GM21526 (cell line): ENCODE measurements around the gene SVOP.
"Not testable (repeated sequence)": the region's sequence is repeated elsewhere in the genome, so short reads cannot be mapped to it uniquely, and the experiment has no call there.

Experiments used
- ATAC-seq: cut with Tn5 transposase; IDR thresholded peaks from one replicate; pipeline ENCODE4 v1.9.1; 2021; ENCODE audit warnings: moderate library complexity; ENCODE audit not compliant: unreplicated experiment, low FRiP score

Gene SVOP

DNA sequence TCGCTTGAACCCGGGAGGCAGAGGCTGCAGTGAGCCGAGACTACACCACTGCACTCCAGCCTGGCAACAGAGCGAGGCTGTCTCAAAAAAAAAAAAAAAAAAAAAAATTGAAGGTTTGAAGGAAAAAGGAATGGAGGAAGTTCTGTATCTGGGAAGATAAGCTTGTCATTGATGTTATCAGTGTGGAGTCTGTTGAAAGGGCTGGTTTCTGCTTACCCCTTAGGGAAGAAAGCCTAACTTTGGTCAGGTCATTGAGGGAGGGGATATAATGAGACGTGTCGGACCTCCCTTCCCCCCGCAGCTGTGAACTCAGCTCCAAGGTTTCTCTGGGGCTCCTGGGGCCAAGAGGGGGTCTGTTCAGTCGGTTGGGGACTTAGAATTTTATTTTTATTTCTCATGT is 124.5 kb downstream of the SVOP start:
- no peak for ATAC-seq

DNA sequence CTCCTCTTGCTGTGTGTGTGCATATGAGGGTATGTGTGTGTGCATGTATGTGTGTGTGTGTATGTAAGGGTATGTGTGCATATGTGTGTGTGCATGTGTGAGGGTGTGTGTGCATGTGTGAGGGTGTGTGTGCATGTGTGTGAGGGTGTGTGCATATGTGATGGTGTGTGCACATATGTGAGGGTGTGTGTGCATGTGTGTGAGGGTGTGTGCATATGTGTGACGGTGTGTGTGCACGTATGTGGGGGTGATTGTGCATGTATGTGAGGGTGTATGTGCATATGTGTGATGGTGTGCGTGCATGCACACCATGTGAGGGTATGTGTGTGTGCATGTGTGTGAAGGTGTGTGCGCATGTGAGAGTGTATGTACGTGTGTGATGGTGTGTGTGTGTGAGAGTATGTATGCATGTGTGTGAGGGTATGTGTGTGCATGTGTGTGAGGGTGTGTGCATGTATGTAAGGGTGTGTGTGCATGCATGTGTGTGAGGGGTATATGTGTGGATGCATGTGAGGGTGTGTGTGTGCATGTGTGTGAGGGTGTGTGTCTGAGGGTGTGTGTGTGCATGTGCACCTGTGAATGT is 125.6 kb downstream of the SVOP start:
- ATAC-seq = no peak

DNA sequence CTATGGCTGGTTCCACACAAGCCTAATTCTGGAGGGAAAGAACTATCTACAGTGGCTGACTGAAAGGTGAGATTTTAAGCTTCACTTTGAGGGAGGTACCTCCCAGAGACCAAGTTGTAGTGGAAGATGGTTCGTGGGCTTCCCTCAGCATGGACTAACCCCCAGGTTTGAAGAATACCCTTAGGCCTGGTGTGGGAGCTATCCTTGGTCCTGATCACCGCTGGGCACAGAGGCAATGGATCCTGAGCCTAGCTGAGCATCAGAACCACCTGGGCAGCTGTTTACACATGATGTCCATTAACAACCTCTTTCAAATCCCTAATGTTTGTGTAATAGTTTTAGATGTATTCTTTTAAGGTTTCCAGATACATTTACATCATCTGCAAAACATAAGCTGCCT is 130.7 kb downstream of the SVOP start:
- no peak for ATAC-seq

DNA sequence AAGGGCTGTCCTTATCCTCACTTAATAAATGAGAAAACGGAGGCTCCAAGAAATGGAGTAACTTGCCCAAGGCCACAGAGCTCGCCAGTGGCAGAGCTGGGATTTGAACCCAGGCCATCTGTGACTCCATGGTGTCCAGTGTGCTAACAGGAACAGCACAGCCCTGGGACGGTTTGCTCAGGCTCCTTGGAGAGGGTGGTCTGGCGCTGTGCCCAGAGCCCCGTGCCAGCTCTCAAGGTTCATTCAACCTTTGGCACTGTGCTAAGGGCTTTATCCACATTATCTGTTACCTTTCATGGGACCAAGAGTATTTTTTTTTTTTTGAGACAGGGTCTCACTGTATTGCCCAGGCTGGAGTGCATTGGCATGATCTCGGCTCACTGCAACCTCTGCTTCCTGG is 132.8 kb downstream of the SVOP start:
- ATAC-seq = no peak

DNA sequence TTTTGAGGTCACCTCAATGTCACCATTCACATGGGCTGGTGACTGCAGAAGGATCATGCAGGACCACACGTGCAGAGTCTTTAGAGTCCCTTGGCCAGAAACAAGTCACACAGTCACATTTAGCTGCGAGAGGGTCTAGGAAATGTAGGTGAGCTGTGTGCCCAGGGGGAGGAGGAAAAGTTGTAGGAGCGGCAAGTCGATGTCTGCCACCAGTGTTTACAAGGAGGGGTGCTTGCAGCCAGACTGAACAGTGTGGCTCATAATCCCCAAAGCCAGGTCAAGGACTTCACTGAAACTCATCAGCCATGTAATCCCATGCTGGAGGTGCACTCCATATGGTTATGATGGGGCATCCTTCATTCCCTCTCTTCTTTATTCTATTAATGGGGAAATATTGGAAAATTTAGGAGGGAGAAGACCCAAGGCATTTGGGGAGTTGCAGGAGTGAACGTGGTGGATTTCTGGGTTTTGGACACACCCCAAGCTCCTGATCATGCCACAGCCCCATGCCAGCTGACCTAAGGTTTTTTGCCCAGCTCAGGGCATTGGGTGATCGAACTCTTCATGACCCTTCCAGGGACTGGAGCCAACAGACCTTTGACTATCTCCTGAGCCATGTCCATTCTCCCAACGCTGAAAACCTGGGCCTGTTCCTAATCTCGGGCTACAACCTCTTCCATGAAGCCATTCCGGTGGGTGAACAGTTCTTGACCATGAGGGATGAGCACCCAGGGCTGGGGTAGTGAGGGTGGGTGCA is 133.8 kb downstream of the SVOP start:
- ATAC-seq = no peak

DNA sequence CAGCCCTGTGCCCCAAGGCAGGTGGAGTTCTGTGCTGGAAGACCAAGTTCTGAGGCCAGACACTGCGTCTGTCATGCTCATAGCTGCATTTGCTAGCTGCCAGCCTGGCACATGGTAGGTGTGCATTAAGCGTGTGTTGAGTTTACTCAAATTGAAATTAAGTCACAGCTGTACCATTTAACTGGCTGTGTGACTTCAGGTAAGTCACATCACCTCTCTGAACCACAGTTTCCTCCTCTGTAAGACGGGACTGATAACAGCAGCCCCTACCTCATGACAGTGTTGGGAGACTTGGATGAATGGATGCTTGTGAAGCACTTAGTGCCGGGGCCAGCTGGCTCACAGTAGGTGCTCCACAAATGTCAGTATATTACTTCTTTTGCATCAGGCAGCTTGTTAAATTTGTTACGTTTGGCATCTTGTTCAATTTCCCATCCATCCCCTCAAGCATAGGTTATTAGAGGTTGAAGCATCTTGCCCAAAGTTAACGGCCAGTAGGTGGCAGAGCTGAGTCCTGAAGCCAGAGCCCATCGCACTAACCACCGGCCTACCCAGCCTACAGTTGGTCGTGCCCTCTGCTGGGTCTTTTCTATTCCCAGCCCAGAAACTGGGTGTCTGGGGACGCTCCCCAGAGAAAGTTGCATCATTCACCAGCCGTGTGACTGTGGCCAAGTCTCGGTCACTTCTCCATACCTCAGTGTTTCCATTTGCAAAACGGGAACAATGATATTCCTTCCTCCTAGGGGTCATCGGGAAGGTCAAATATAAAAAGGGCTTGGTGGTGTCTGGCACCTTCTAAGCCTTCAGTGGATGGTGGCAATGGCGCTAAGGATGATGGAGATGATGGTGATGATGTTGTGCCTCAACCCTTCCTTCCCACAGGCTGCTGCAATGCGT is 136.5 kb downstream of the SVOP start:
- no peak for ATAC-seq

DNA sequence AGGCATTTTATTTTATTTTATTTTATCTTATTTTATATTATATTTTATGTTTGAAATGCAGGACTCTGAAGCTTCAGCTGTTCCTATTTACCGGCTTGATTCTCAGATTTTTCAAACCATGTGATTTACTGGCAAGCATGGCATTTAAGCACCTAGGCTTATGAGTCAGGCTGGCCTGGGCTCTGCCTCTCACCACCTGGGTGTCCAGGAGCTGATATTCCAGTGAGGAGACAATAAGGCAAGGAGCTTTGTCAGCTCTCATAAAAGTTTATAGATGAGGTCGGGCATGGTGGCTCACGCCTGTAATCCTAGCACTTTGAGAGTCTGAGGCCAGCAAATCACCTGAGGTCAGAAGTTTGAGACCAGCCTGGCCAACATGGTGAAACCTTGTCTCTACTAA is 138.9 kb downstream of the SVOP start:
- ATAC-seq = no peak

DNA sequence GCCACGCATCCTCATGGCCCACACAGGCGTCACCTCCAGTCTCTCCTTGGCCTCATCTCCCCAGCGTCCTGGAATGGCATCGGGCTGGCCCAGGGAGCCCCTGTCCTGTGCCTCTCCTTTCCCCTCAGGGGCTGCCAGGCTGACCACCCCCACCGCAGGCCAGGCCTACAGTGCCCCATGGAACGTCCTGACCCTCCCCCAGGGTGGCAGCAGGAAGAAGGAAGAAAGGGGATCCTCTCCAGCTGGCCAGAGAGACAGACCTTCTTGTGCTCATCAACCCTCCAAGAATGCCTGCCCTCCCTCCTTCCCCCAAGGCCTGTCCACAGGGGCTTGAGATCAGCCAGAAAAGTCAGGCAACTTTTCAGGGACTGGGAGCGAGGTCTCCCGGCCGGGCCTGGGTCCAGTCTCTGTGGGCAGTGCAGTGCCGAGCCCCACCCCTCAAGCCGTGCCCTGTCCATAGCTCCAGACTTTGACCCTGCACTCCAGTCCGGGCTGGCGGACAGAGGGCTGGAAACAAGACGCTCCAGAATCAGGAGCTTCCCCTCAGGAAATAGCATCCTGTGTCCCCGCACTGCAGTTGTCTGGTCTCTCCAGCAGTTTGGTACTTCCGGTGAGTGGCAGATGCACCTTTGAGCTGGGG is 141.1 kb downstream of the SVOP start, which contains the start of gene DAO:
Gene DAO (plus strand): TSS at position 478 of the 640 bp plus-strand sequence. CDS start 4,915 bp downstream, outside the sequence.
- ATAC-seq = no peak

DNA sequence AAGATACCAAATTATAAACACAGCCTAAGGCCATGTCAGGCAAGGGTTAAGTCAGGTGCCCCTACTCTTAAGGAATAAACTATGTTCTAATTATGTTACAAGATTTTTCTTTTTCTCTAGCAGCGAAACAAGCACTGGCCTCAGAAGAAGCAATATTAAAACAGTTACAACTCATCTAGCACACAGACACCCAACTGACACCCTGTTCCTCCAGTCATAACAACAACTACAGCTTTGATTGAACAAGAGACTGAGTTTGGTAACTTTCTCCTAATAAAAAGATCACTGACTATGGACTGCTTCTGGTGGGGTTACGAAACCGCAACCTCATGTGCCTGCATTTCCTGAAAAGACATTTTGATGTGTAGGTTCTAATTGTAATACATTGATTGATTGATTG is 144.3 kb downstream of the SVOP start:
- no peak for ATAC-seq

DNA sequence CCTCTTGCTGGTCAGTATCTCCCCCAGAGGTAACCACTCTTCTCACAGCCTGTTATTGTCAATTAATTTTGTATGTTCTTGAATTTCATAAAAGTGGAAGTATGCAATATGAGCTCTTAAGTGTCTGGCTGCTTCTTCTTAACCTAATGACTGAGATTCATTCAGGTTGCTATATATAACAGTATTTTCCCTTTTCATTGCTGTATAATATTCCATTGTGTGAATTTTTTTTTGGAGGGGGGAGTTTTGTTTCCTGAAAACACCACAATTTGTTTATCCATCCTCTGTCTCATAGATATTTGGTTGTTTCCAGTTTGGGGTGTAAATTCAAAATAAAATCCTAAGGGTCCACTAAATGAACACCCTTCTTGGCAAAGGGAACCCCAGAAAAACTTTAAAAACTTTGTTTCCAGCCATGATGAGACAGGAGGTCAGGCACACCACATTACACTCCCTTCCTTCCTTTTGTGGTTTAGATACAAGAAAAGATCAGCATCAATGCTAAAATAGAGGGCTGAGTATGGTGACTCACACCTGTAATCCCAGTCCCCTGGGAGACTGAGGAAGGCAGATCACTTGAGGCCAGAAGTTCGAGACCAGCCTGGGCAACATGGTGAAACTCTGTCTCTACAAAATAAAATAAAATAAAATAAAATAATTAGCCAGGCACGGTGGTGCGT is 145.0 kb downstream of the SVOP start:
- ATAC-seq = no peak

DNA sequence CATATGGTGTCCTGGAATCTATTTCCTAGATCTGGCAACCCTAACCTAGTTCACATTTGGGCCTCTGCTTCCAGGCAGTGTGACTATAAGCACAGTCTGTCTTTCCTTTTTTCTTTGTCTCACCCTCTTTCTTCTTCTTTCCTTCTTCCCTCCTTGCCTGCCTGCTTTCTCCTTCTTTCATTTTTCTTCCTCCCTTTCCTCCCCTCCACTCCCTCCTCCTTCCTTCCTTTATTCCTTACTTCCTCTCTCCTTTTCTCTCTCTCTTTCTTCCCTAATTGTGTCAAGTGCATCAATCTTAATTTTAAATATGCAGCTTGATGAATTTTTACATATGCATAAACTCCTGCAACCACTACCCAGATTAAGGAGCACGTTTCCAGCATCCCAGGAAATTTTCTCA is 145.6 kb downstream of the SVOP start:
- ATAC-seq = no peak

DNA sequence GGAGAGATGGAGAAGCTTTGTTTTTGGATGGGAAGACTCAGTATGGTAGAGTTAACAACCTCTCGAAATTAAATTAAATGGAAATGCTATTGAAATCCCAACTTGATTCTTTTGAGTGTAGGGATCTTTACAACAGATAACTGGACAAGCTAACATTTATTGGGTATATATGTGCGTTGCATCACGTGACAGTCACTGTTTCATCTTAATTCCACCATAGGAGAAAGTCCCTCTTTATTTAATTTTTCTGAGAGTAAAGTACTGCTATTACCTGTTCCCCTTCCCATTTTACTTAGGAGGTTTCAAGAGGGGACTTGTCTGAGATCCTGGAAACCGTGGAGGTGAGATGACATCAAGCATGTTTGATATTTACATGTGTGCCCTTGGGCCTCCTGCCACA is 152.1 kb downstream of the SVOP start:
- ATAC-seq = no peak

DNA sequence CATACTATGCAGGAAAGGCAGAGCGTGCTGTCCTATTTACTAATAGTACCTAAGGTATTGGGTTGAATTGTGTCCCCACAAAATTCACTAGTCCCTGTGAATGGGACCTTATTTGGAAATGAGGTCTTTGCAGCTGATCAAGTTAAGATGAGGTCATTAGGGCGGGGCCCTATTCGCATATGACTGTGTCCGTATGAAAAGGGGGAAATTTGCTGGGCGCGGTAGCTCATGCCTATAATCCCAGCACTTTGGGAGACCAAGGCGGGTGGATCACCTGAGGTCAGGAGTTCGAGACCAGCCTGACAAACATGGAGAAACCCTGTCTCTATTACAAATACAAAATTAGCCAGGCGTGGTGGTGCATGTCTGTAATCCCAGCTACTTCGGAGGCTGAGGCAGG is 154.8 kb downstream of the SVOP start:
- not testable (repeated sequence) for ATAC-seq

DNA sequence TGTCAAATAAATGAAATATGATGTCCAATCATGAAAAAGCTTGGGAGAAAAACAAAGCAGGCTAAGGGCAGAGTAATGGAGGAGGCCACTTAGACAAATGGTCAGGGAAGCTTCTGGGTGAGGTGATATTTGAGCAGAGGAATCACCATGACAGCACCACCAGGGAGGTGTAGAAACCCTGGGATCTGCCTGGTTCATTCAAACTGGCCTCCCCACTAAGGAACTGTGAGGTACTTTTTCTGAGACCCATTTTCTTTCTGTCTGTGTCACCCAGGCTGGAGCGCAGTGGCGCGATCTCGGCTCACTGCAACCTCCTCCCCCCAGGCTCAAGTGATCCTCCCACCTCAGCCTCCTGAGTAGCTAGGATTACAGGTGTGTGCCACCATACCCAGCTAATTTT is 155.7 kb downstream of the SVOP start:
- no peak for ATAC-seq

DNA sequence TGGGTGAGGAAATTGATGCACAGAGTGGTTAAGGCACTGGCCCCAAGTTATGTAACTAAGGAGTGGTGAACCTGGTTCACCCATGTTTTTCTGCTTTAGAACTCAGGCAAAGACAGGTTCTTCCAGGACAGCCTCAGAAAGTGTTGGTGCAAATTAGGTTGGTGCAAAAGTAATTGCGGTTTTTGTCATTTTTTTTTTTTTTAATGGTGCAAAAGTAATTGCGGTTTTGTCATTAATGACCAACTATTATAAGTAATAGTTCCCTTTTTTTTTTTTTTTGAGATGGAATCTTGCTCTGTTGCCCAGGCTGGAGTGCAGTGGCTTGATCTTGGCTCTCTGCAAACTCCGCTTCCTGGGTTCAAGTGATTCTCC is 158.3 kb downstream of the SVOP start:
- ATAC-seq = no peak

DNA sequence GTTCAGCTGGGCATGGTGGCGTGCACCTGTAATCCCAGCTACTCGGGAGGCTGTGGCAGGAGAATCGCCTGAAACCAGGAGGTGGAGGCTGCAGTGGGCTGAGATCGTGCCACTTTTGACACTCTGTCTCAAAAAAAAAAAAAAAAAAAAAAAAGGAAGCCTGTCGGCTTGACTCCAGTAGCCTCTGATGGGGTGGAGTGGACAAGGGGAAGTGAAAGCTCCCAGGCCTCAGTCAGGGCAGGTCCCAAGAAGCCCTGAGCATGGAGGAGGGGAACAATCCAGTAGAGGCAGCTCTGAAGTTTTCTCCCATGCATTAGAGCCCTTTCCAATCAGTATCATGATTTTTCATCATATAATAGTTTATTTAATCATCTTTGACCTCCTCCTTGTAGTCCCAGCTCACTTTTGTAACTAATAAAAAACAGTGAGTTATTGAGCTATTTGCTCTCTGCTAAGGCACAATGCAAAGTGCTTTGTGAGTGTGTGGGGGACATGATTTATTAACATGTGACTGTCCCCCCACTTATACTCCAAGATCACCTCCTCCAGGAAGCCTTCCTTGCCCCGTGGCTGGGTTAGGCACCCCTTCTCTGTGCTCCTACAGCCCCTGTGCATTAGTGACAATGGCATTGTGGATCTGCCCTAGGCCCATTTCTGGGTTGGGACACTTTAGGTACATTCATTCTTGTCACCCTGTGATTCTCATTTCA is 158.8 kb downstream of the SVOP start:
- ATAC-seq = no peak

DNA sequence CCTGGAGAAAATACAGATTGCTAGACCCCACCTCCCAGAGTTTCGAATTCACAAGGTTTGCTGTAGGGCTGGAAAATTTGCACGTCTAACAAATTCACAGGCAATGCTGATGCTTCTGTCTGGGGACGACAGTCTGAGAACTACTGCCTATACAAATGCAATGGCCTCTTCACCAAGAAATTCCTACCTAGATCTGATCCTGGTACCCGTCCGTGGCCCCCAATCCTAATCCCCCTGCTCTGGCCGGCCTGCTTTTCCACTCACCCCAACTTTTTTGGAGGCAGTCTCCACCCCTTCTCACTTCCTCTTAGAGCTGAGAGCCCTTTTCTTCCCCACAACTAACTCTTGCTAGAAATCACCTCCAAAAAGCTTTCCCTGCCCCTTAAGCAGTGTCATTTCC is 160.4 kb downstream of the SVOP start:
- ATAC-seq = no peak

DNA sequence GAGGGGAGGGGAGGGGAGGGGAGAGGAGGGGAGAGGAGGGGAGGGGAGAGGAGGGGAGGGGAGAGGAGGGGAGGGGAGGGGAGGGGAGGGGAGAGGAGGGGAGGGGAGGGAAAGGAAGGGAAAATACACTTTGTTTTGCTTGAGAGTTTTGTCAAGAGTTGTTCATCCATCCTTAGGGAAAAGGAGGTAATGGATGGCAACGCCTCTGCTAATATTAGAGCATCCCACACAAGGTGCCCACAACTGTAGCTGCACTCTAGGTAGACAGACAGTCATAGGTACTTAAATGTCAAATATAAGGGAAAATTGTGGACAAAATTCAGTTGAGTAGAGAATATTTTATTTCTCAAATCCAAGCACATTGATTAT is 161.0 kb downstream of the SVOP start:
- ATAC-seq = no peak

DNA sequence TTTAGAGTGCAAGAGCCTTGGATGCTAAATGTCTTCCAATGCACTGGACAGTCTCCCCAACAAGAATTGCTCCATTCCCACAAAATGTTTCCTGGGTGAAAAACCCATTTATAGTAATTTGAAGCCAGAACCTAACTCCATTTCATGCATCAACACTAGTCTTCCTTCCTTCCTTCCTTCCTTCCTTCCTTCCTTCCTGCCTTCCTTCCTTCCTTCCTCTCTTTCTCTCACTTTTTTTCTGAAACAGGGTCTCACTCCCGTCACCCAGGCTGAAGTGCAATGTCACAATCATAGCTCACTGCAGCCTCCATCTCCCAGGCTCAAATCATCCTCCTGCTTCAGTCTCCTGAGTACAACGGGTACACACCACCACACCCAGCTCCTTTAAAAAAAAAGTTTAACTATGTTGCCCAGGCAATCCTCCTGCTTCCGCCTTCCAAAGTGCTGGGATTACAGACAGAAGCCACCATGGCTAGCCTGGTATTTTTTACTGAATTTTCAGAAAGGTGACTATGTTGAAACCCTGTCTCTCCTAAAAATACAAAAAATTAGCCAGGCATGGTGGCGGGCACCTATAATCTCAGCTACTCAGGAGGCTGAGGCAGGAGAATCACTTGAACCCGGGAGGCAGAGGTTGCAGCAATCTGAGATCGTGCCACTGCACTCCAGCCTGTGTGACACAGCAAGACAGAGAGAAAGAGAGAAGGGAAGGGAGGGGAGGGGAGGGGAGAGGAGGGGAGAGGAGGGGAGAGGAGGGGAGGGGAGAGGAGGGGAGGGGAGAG is 161.5 kb downstream of the SVOP start:
- not testable (repeated sequence) for ATAC-seq
